GM19438 (cell line): ENCODE measurements around the gene IPO4.

Experiments used
- ATAC-seq: cut with Tn5 transposase; IDR thresholded peaks from one replicate; pipeline ENCODE4 v1.9.1; 2021; ENCODE audit warnings: low read depth; ENCODE audit not compliant: unreplicated experiment

Gene IPO4

GRCh38 chr14:24150061-24150460, 38.6 kb downstream of the IPO4 start:
- ATAC-seq = no peak

- ATAC-seq = no peak
Observed at GRCh38 chr14:24149302-24149969, 39.2 kb downstream of the IPO4 start.

- ATAC-seq = no peak
Observed at GRCh38 chr14:24147761-24148428, 40.7 kb downstream of the IPO4 start.

- ATAC-seq = peak; percentile 82
Observed at GRCh38 chr14:24146978-24147760, 41.4 kb downstream of the IPO4 start, which contains the start of gene RNF31. TSS of gene RNF31 (plus strand) at chr14:24147498. CDS start at chr14:24147699, 201 bp downstream.

- ATAC-seq = peak; percentile 59
Observed at GRCh38 chr14:24146453-24146977, 42.1 kb downstream of the IPO4 start, which contains the start of gene PSME2. TSS of gene PSME2 (minus strand) at chr14:24146610. CDS start at chr14:24146581, 29 bp downstream.

- ATAC-seq = no peak
Observed at GRCh38 chr14:24145690-24146452, 42.7 kb downstream of the IPO4 start.

- no peak for ATAC-seq
Observed at GRCh38 chr14:24145219-24145618, 43.4 kb downstream of the IPO4 start.

GRCh38 chr14:24144451-24144850, 44.2 kb downstream of the IPO4 start:
- ATAC-seq = no peak

- ATAC-seq = no peak
Observed at GRCh38 chr14:24143511-24143910, 45.1 kb downstream of the IPO4 start.

- ATAC-seq = peak; percentile 87
Observed at GRCh38 chr14:24141097-24141880, 47.3 kb downstream of the IPO4 start, which contains the start of gene EMC9. TSS of gene EMC9 (minus strand) at chr14:24141591. CDS start at chr14:24141304, 287 bp downstream.

GRCh38 chr14:24139272-24139934, 49.2 kb downstream of the IPO4 start:
- ATAC-seq = no peak

- no peak for ATAC-seq
Observed at GRCh38 chr14:24138396-24139271, 50.0 kb downstream of the IPO4 start.

- ATAC-seq = no peak
Observed at GRCh38 chr14:24137529-24138395, 50.9 kb downstream of the IPO4 start.

GRCh38 chr14:24136684-24137528, 51.7 kb downstream of the IPO4 start:
- ATAC-seq = no peak

GRCh38 chr14:24135834-24136683, 52.6 kb downstream of the IPO4 start, which contains the start of gene PSME1:
TSS of gene PSME1 (plus strand) at chr14:24136194. CDS start at chr14:24136263, 69 bp downstream.
- peak; percentile 86 for ATAC-seq
